Nephron (organoid): ENCODE data around the gene CDH13.

Experiments used
- H3K27ac Mint-ChIP-seq, 3 experiments: 2 replicates each; pipeline ENCODE4 v1.8.0; 2020; ENCODE audit warnings: mixed read lengths in 3 of 3, mild to moderate bottlenecking in 2 of 3, moderate library complexity in 1 of 3
- H3K27me3 Mint-ChIP-seq: 2 replicates; pipeline ENCODE4 v1.8.0; 2021; ENCODE audit warnings: low read depth, mild to moderate bottlenecking, moderate library complexity, mixed read lengths
- H3K36me3 Mint-ChIP-seq: 2 replicates; pipeline ENCODE4 v1.8.0; 2020; ENCODE audit warnings: low read depth, mixed read lengths
- H3K4me1 Mint-ChIP-seq: 2 replicates; pipeline ENCODE4 v1.8.0; 2020; ENCODE audit warnings: mixed read lengths
- H3K4me3 Mint-ChIP-seq, 3 experiments: 2 replicates each; pipeline ENCODE4 v1.8.0; 2020; ENCODE audit warnings: mild to moderate bottlenecking in 3 of 3, mixed read lengths in 3 of 3, moderate library complexity in 2 of 3
- H3K9me3 Mint-ChIP-seq: 2 replicates; pipeline ENCODE4 v1.8.0; 2020; ENCODE audit warnings: mixed read lengths
- TF ChIP-seq, protein P1 (sequence below), 3 experiments: fragments of 200-600 bp; sonication (generic); IDR thresholded peaks; one replicate each; pipeline ENCODE4 v1.5.0; 2021; ENCODE audit warnings: antibody characterized with exemption in 3 of 3; ENCODE audit not compliant: unreplicated experiment in 3 of 3

Gene CDH13

DNA sequence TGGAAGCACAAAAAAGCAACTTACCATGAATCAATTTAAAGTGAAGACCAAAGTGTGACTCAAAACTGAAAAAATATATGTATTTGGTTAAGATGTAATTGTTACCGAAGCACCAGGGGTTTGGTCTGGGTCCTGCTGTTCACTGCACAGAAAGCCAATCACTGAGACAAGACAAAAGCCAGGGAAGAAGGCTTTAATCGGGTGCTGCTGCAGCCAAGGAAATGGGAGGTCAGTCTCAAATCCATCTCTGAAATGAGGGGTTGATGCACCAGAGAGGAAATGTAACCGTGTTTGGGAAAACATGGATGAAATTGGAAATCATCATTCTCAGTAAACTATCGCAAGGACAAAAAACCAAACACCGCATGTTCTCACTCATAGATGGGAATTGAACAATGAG is 1107.4 kb downstream of the CDH13 start:
- peaks cover 3% of the 10 kb centered on the region for H3K36me3 Mint-ChIP-seq
- H3K4me3 Mint-ChIP-seq, result no peak overlapping the region
- H3K27me3 Mint-ChIP-seq, result no peaks in the 10 kb centered on the region
- TF ChIP-seq, protein P1, sequence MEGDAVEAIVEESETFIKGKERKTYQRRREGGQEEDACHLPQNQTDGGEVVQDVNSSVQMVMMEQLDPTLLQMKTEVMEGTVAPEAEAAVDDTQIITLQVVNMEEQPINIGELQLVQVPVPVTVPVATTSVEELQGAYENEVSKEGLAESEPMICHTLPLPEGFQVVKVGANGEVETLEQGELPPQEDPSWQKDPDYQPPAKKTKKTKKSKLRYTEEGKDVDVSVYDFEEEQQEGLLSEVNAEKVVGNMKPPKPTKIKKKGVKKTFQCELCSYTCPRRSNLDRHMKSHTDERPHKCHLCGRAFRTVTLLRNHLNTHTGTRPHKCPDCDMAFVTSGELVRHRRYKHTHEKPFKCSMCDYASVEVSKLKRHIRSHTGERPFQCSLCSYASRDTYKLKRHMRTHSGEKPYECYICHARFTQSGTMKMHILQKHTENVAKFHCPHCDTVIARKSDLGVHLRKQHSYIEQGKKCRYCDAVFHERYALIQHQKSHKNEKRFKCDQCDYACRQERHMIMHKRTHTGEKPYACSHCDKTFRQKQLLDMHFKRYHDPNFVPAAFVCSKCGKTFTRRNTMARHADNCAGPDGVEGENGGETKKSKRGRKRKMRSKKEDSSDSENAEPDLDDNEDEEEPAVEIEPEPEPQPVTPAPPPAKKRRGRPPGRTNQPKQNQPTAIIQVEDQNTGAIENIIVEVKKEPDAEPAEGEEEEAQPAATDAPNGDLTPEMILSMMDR (IDR thresholded peaks at IDR 0.05; ENCODE audit: unreplicated experiment in 3 of 3), result no peak
- H3K4me1 Mint-ChIP-seq, result no peaks in the 10 kb centered on the region
- no peak overlapping the region for H3K27ac Mint-ChIP-seq
- peaks cover 17% of the 10 kb centered on the region for H3K9me3 Mint-ChIP-seq

DNA sequence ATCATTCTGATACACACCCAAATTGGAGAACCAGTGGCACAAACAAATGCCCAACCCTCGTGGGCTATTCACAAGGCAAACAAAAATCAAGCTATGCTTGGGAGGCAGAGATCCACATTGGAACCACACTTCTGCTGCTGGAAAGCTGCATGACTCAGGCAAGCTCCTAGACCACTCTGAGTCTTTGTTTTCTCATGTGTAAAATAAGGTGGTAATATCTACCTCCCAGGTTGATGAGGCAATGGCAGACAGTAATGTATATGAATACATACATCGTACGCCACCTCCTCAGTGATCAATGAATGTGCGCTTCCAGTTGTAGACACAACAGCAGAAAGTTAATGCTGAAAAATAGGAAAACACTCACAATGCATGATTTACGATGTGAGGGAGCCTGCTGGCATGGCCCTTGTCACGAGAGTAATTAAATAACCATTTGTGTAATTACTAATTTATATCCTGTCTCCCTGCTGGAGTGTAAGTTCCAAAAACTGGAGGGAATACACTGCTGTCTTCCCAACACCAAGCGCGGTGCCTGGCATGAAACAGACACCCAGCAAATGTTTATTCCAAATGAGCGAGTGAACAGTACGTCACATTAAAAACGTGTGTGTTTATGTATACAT is 1111.1 kb downstream of the CDH13 start:
- Mint-ChIP-seq H3K27me3 (no peaks in the 10 kb centered on the region), H3K27ac (no peak overlapping the region)

DNA sequence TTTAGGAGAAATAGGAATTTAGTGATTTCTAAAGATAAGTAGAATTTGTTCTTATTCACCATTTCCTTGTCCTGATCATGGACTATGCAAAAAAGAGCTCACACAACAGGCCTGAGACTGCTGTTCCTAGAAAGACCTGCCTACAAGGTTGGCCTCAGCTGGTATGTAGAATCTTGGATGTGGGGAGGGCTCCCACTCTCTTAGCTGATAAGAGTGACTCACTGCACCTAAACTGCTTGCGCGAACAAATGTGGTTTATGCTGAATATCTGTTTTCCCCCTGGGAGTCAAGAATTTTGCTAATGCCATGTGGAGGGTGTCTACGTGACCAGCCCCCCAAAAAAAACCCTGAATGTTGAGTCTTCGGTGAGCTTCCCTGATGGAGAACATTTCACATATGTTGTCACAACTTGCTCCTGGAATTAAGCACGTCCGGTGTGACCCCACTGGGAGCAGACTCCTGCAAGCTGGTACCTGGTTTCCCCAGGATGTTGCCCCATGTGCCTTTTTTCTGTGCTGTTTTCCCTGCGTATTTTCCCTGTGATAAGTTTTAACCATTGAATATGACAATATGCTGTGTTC is 1112.2 kb downstream of the CDH13 start:
- TF ChIP-seq, protein P1 (IDR thresholded peaks at IDR 0.05; ENCODE audit: unreplicated experiment in 3 of 3), result no peak
- no peak overlapping the region for H3K4me3 Mint-ChIP-seq
- no peaks in the 10 kb centered on the region for H3K27me3 Mint-ChIP-seq
- no peak overlapping the region for H3K27ac Mint-ChIP-seq
- H3K9me3 Mint-ChIP-seq, result peaks cover 11% of the 10 kb centered on the region
- H3K4me1 Mint-ChIP-seq, result peaks cover 7% of the 10 kb centered on the region
- H3K36me3 Mint-ChIP-seq, result peaks cover under 1% of the 10 kb centered on the region

More for the DNA sequence above, 1111.1 kb downstream of the CDH13 start:
- H3K4me1 Mint-ChIP-seq, result peaks cover 7% of the 10 kb centered on the region
- TF ChIP-seq, protein P1 (IDR thresholded peaks at IDR 0.05; ENCODE audit: unreplicated experiment in 3 of 3), result no peak
- no peak overlapping the region for H3K4me3 Mint-ChIP-seq
- peaks cover 3% of the 10 kb centered on the region for H3K36me3 Mint-ChIP-seq
- peaks cover 13% of the 10 kb centered on the region for H3K9me3 Mint-ChIP-seq

DNA sequence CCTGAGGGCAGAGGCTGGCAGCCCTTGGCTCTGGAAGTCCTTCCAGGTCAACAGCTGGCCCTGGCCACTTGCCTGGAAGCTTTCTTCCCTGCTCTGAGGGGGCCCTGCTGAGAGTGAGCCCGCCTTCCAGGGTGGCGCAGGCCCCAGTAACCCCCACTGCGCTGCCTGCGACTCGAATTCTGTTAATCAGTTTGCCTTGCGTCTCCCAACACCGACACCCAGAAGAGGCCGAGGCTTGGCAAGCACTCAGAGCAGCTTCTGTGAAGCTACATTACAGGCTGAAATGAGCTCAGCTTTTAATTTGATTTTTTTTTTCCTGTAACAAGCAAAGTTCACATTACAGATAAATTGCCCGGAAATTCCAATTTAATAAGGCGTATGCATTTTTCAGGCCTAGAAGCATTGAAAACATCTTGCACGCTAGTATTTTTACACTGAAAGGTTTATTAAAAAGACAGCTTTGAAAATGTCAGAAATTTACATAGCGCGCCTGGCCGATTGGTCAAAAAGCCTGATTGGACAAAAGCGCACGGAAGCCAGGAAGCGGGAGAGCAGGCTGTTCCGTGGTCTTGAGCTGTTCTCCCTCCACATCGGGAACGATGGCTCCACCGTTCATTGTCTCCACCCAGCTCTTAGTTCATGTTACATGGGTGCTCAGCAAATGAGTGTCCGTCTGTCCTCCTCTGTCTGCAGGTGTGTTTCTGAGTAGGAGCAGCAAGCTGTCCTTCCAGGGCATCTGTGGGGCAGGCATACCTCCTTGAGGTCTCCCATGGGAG is 1115.5 kb downstream of the CDH13 start:
- H3K9me3 Mint-ChIP-seq, result peaks cover 2% of the 10 kb centered on the region
- no peaks in the 10 kb centered on the region for H3K36me3 Mint-ChIP-seq
- H3K4me3 Mint-ChIP-seq, result no peak overlapping the region
- H3K4me1 Mint-ChIP-seq, result peaks cover 7% of the 10 kb centered on the region
- TF ChIP-seq, protein P1 (IDR thresholded peaks at IDR 0.05; ENCODE audit: unreplicated experiment in 3 of 3), result no peak
- peak overlapping the region in 2 of 3 experiments; percentile 20 for H3K27ac Mint-ChIP-seq
- H3K27me3 Mint-ChIP-seq, result peaks cover 4% of the 10 kb centered on the region

DNA sequence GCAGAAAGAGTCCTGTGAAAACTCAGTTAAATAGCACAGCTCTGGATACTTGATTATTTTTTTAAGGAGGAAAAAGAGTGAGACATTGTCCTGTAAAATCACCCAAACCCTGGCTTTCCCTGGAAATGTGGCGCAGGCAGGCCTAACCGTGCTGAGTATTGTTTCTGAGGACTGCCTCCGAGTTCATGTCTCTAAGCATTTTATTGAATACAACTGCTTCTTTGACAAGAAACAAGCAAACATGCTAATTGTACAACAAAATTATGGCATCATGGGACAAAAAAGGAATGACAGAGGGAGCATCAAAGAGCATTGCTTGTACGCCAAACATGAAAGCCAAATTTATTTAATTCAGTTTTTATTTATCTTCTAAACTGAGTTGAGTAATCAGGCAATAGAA is 1116.5 kb downstream of the CDH13 start:
- TF ChIP-seq, protein P1 (IDR thresholded peaks at IDR 0.05; ENCODE audit: unreplicated experiment in 3 of 3), result no peak
- Mint-ChIP-seq H3K4me1 (peaks cover 7% of the 10 kb centered on the region), H3K9me3 (peaks cover 2% of the 10 kb centered on the region), H3K4me3 (no peak overlapping the region), H3K36me3 (no peaks in the 10 kb centered on the region), H3K27ac (no peak overlapping the region), H3K27me3 (peaks cover 4% of the 10 kb centered on the region)
